GM19397 (cell line): ENCODE results near the gene KISS1.

Source experiments
- ATAC-seq: cut with Tn5 transposase; IDR thresholded peaks from one replicate; pipeline ENCODE4 v1.9.1; 2021; ENCODE audit warnings: mild to moderate bottlenecking, moderate library complexity; ENCODE audit not compliant: unreplicated experiment

Gene KISS1

DNA sequence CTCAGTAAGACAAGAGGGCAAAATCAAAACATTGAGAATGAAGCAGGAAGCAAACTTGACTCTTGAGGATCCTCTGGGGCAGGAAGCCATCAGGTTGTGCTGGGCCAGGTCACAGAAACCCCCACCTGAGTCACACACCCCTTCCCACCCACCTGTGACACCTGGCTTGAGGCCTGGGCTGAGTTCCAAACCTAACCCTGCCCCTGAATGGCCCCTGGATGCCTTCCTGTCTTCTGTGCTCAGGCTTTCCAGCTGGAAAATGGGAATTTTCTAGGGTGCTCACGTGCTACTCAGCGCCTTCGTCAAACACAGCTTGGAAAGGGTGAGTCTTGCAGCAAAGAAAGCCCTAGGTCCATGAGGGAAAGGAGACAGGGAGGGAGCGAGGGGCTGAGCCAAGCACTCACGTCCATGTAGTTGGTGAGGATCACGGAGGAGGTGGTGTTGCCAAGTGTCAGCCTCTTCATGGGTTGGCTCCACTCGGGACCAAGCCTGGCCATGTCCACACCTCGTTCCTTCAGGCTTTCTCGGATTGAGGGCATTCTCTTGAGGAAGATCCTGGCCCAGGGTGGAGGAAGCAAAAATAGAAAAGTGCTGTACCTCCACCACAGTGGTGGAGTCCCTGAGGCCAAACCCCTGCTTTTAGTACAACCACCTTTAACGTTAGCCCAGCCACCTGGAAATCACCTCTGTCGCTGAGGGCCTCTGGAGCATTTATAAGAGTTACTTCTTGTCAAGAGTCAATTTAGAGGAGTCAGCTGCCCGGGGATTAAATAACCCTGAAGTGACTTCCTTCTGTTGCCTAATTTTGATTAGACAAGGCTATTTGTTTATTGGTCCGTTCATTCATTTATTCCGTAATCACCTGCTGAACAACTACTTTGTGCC, 34.4 kb downstream of the KISS1 start:
- no peak for ATAC-seq

DNA sequence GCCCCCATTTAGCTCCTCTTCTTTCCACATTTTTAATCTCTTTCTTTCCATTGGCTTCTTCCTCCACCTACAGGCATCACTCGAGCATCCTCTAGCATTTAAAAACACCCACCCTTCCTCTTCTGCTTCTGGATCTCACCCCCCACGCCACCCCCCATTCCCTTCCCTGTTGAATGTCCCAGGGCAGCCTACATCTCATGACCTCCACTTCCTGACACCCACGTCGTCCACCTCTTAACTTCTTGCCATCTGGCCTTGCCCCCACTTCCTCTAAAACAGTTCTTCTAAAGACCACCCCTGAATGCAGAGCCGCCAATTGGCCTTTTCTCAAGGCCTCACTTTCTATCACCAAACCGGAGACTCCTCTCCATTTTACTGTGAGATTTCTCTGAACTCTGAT, 38.3 kb downstream of the KISS1 start:
- ATAC-seq = no peak

DNA sequence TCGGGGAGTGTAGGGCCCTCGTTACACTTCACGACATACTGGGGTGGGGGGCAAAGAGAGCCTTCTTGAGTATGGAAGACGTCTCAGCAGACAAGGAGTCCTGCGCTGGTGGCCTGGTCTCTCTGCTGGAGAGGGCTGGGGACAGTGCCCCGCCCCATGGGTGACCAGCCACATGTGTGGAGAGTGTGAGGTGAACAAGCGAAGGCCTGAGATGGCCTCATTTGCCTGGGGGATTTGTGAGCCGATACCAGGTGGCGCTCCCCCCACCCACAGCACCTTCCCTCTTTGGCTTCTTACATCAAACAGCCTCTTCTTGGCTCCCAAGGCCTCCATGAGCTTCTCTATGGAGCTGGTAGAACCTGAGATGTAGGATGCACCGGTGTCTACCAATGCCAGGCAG, 40.4 kb downstream of the KISS1 start:
- no peak for ATAC-seq

DNA sequence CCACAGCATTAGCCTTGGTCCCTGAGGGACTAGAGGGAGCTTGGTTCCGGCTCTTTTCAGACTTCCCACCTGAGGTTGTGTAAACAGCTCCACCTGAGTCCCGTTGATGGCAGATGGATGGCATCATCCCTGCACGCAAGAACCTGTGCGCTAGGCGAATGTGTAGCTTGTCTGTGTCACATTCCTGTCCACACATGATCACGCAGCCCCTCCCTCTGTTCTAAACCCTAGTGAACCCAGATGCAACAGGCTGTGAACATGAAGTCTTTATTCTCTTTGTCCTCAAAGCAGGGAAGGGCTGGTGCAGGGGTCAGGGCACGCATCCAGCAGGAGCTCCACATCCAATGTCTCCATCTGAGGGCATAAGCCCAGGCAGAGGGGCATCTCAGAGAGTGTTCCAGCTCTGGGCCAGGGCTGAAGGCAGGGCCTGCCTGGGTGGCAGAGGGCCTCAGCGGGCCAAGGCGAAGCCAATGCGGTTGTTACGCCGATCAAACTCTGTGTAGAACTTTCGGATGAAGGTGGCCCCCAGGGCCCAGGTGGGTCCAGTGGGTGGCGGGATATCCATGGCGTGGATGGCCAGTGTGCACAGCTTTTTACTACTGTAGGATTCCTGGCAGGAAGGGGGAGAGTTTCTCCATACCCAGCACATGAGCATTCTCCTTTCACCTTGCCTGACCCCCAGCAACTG, 41.6 kb downstream of the KISS1 start:
- no peak for ATAC-seq

DNA sequence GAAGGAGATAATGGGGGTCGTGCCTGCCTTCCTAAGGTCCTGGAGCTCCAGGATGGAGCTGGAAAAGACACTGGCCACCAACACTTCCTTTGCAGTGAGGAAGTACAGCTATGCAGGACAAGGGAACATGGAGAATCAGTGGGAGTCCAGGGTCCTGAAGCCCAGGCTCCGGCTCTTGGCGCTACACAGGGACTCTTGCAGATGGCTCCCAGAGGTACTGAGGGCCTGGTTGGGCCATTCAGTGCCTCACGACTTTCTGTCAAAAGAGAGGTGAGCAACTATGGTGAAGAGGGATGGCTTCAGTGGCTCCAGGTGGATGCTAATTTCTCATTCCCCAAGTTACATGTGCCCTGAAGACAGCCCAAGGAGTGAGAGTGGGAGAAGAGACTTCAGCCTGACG, 42.6 kb downstream of the KISS1 start:
- no peak for ATAC-seq

DNA sequence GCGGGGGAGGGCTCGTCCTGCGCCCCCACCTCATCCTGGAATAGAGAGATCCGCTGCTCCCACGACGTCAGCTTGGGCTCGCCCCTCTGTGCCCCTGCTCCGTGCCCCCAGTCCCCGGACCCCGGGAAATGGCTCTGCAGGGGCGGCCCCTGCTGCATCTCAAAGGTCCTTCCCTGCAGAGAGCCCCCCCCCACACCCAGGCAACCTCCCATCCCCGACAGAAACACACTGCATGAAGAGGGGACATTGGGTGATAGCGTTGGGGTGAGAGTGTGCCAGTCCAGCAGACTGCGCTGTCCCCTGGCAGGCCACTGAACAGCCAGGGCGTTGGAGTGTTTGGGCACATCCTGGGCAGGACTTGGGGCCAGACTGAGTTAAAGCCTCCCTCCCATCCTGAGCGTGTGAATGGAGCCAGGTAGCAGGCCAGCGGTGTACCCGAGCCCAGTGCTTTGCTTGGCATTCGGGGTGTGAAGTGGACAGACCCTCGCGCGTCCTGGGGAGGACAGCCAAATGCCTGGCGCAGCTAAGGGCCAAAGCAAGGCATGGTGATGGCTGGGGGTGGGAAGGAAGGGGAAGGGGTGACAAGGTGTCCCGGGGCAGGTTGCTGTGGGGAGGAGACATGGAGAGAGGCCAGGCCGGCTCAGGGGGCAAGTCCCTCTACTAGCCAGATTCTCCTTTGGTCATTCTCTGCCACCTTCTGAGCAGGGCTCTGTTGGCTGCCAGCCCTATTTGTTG, 43.8 kb downstream of the KISS1 start:
- no peak for ATAC-seq

DNA sequence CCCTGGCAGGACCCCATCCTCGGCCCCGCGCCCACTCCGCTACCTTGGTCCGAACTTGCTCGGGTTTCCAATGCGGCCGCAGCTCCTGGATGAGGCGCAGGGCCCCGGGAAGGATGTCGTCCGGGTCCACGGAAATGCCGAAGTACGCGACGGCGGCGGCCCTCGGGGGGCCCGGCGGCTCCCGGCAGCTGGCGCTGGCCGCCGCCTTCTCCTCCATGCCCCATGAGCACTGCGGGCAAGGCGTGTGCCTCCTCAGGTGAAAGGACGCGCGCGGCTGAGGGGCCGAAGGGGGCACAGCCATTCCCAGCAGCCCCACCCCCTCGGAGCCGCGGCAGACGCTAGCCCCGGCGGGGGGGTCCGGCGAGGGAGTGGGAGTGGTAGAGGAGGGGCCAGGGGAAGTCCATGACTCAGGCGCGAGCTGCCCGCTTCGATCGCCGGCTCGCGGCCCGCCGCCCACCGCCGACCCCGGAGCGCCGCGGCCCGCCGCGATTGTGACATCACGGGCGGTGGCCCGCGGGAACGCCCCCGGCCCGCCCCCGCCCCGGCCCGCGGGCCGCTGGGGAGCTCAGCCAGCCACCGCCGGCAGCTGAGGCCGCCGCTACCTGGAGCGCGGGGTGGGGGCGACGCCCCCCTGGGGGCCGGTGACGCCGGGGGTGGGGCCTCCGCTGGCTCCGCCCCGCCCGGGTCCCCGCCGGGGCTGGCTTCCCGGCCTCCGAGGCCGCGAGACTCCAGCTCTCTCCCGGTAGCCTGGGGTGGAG, 44.6 kb downstream of the KISS1 start, which contains the start of gene ETNK2:
TSS of gene ETNK2 (minus strand) at position 493 of the 758 bp plus-strand sequence. CDS start at position 301, 192 bp downstream.
- ATAC-seq = no peak

DNA sequence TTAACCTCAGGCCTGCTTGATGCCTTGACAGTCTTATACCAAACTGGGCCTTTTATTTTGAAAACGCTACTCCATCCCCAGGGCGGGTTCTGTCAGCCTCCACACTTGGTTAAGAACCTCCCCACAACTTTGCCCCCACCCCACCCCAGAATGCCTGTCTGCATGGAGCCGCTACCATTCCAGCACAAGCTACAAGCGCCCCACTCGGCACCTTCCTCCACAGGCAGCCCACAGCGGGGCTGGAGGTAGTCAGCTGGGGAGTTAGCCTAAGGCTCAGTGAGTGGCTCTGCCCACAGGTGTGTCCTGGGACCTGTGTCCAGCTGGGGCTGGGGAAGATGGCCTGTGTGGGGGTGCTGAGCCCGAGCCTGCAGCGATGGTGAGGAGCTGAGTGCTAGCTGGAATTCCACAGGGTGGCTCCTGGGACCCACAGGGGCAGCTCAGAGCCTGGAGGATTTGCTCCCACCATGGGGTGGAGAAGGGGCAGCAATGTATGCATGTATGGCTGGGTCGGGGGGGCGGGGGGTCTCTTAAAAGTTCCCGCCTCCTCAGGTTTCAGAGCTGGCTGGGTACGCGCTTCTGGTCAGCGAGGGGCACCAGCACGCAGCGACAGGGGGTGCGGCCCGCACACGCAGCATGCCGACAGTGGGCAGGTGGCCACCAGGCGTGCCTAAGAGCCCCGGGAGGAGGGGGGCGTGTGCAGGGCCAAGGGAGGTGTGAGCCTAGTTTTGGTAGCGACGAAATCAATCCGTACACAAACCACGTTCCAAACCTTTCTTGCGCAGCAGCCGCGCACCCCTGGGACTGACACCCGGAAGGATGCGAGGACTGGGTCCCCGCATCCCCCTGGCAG, 45.4 kb downstream of the KISS1 start:
- ATAC-seq = no peak

DNA sequence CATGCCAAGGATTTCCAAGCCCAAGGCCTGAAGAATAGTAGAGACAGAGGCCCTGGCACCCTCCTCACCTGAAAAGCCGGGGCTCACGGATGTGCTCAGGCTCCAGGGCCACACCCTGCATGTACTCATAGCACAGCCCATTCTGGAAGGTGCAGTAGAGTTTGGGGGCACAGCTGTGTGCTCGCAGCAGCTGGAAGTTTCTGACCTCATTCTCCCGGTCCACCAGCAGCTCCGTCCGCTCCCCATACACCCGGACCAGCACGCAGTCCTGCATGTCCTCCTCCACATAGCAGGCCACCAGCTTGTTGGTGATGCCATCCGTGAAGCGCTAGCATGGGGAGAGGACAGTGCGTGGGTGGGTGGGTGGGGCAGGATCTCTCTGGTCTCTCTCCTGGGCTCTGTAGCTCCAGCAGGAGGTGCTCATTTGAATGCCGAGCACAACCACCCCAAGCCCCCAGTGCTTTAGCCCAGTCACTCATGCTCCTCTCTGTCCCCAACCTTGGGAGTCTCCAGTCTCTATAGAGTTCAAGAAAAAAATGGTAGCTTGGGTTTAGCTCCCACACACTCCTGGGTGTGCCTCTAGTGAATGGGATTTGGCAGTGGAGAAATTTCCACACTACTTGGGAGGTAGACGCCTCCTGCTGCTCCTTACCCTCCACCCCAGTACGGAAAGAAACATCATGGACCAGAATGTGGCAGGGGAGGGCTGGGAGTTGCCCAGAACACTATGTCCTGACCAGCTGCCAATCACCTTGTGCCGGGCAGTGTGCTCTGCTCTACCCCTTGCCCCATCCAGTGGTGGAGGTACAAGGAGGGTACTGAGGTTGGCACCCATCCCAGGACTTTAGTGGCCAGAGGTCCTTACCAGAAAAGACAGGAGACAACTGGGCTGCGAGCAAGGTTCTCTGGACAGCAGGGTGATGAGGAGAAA, 46.4 kb downstream of the KISS1 start:
- ATAC-seq = no peak

DNA sequence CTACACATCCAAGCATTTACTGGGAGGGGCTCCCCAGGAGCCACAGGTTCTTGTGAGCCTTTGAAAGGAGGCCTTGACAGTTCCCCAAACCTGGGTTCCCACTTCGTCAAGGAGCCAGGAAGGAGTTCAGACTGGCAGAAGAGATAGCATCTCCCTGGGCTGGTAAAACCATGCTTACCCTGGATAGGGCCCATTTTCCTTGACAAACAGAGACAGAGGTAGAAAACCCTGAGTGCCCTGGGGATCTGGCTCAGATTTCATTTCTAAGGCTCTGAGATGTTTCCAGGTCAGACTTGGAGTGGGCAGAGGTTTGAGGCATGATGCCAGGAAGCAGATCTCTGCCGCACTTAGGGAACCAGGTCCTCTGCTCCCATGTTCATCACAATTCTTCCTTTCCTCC, 47.2 kb downstream of the KISS1 start:
- ATAC-seq = no peak

DNA sequence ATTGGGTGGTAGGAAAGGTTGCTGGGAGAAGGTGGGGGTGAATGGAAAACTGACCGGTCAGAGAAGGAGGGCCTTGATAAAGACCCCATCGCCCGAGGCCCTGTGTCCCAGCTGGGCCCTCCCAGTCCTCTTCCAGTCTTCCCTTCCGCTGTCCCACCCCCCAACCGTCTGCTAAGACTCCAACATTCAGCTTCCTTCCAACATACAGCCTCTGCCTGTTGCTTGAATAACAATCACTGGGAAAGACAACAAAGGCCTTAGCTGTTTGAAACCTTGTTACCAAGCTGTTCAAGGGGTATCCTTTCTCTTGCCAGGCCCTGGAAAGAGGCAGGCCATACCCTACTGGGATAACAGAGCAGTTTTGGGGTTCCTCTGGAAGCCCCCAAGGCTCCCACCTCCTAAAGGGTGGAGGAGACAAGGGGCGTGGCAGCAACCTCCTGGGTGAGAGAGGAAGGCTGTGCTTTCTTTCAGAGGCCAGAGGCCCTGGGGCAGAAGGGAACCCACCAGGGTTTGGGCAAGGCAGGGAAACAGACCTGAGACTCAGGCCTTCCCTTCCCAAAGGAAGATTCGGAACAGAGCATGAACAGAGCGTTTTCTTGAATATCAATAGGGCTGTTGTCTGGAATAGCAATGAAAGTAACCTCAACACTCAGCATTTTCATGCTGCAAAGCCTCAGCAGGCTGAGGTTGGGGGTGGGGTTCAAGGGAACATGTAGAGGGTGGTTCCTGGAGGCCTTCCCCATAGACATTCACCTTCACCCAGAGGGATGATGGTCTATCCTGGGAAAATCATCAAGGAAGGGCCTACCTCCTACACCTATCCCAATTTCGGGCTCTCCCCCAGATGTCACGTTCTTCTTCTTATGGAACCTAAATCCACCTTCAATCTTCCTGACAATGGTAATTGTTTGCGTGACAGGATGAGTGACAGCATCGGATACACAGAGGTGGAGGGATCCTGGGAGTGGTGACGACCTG, 48.6 kb downstream of the KISS1 start:
- ATAC-seq = no peak

DNA sequence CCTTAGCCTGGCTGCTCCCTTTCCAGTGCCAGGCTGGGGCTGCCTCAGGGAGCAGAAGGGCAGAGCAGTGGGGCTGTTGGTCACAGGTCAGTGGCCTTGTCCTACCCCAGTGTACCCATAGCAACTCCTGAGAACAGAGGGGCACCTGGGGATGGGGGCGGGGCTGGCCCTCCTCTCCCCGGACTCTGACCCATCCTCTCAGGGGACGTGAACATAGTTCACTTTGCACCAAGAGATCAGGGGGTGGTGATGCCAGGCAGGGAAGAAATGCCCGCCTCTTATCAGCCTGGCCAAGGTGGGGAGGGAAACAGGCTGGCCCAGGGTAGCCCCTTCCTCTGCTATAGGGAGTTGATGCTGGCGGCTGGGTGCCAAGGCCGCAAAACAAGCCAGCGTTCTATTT, 49.3 kb downstream of the KISS1 start:
- no peak for ATAC-seq

DNA sequence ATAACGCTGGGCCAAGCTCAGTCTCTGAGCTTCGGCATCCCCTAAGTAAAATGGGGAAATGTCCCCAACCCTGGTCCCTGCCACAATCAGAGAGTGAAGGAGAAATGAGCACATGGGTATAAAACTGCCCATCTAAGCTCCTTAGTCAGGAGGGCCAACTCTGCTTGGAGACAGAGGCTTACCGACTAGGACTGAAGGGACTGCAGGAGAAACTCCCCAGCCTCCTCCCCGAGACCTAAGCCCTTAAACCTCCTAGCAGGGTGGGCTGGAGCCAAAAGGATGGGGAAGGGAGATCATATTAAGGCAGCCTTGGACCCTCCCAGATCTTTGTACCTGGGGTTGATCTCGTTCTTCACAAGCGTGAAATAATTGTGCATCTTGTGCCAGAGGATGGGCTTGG, 50.0 kb downstream of the KISS1 start:
- ATAC-seq = no peak

DNA sequence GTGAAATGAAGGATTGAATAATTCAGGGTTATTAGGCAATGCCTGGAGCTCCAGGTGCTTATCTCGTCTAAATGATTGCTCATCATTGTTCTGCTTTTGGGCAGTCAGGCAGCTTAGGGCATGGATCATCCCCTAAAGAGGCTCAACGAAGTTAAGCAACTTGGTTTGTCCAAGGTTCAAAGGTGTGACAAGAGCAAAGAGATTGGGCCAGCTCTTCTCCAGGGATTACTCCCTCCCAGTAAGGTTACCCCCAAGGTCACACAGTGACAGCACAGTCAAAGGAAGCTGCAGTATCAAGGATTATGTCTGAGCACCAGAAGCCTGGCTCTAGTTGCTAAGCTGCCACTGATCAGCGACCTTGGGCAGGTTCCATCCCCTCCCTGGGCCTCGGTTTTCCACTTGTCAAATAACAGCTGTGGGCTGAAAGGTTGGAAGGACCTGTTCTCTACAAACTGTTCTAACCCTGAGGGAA, 51.2 kb downstream of the KISS1 start:
- ATAC-seq = no peak

DNA sequence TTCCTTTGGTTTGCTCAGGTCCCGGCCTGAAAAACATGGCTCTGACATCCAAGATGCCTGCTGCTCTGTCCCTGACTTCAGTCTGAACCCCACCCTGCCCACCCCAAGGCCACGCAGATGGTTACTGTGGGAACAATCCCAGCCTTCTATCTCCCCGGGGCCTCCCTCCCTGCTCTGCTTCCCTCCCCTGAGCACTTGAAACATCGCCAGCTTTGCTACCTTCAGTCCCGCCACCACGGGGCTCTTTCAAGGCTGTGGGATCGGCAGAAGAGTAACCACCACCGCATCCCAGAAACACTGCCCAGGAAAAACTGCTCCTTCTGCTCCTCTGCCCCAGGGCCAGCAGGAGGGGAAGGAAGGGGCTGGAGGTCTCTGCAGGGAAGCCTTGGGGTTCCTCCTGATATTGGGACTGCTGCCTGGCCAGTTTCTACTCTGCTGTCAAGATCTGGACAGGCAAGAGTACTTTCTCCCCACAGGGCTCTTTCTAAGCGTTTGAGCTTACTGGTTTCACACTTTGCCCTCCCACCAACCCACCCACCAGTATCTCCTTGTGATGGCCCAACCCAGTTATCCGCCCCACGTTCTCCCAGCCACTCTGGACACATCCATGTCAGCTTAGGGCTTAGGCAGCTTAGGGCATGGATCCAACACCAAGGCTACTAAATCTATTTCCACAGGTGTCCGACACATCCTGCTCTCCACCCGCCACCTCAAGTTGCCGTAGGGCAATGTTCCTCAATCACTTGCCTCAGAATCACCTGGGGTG, 52.8 kb downstream of the KISS1 start:
- ATAC-seq = no peak

DNA sequence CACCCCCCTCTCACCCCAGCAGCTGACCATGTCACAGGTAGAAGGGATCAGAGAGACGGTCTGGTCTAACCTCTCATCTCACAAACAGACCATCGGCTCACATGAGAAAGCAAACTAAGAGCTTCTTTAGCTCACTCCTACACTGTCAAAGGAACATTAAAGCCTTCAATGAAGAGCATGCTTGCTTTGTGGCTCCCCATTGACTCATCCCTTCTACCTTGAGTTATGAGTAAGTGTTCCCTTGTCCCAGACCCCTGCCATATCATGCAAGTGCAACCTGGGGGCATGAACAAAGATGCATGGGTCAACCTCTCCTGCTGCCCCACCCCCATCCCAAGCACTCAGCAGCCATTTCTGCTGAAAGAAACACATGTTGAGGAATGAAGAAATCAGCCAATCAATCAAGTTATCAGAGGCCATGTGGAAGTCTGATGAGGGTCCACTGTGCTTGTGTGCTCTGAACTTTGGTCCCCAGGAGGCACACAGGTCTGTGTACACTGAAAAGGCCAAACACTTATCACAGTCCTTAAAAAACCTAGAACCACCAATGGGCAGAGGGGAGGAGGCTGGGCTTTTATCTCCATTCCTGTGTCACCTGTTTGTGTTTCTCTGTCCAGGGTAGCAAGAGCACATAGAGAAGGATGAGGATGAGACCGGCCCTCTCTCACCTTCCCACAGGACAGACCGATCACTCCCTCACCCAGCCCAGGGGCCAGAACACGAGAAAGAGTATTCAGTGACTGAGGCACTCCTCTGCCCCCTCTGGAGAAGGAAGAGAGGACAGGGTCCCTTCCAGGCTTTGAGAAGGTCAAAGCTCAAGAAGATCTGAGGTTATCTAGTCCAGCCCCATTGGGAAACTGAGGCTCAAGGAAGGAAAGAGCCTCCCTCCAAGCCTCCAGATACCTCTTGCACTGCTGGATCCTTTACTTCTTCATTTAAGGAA, 54.0 kb downstream of the KISS1 start:
- no peak for ATAC-seq
